K562 (cell line): ENCODE data around the gene URGCP. TPM values are rescaled to one million over a fixed set of nuclear protein-coding genes. Genes with fewer than 3 reads are reported as not detected.

Experiments used
- ETS2 ChIP-seq: IDR thresholded peaks from 2 replicates; pipeline ENCODE4 v1.6.1; 2016; ENCODE audit warnings: borderline replicate concordance, missing genetic modification characterization, mild to moderate bottlenecking, moderate library complexity, missing compliant biosample characterization; ENCODE audit not compliant: poor library complexity, severe bottlenecking
- FOXK2 ChIP-seq, 2 experiments: fragments of 450-650 bp; IDR thresholded peaks in 1 of 2; conservative IDR thresholded peaks in 1 of 2; 2 replicates each; pipeline ENCODE4 v1.6.1; 2016; ENCODE audit warnings: low read depth in 2 of 2, mild to moderate bottlenecking in 1 of 2
- HDAC3 ChIP-seq: fragments of 450-650 bp; IDR thresholded peaks from 2 replicates; pipeline ENCODE4 v1.6.1; 2018; ENCODE audit warnings: borderline replicate concordance, mild to moderate bottlenecking, moderate library complexity; ENCODE audit not compliant: partially characterized antibody
- KDM5B ChIP-seq: fragments of 200-600 bp; sonication (generic); IDR thresholded peaks from 2 replicates; pipeline ENCODE4 v1.6.1; 2012; ENCODE audit warnings: low read depth, mild to moderate bottlenecking, moderate library complexity, low read length, control low read depth, inconsistent platforms; ENCODE audit not compliant: insufficient replicate concordance
- NELFE ChIP-seq: IDR thresholded peaks from 2 replicates; pipeline ENCODE4 v1.6.1; 2011; ENCODE audit warnings: mild to moderate bottlenecking; ENCODE audit not compliant: insufficient read depth, insufficient read length
- SIX5 ChIP-seq, 2 experiments: IDR thresholded peaks; 2 replicates each; pipeline ENCODE4 v1.6.1; 2011; ENCODE audit warnings: low read length in 2 of 2, borderline replicate concordance in 1 of 2, low read depth in 1 of 2, mild to moderate bottlenecking in 1 of 2, moderate library complexity in 1 of 2; ENCODE audit not compliant: insufficient read depth in 1 of 2
- SMAD4 ChIP-seq: fragments of 250-450 bp; sonication (Bioruptor Pico); conservative IDR thresholded peaks from 2 replicates; pipeline ENCODE4 v1.8.0; 2021; ENCODE audit warnings: inconsistent platforms, mild to moderate bottlenecking, moderate library complexity
- SRSF9 ChIP-seq: fragments of 200-400 bp; formaldehyde crosslinking; IDR thresholded peaks from 2 replicates; pipeline ENCODE4 v1.6.1; 2017; ENCODE audit warnings: low read depth, low read length, borderline replicate concordance
- polyA plus RNA-seq, 8 experiments: library from polyadenylated mRNA; depleted of rRNA in 4 of 8; stranded (reverse) in 5 of 8; unstranded in 3 of 8; fragments of >200 nt; fragmentation: Nextera tagmentation in 2 of 8; fragmentation: Illumina TruSeq in 1 of 8; extraction: Ambion mirVana in 2 of 8; extraction: Trizol in 1 of 8; gene quantifications; 2 replicates each; pipeline versions ENCODE4 v1.2.1 to v1.2.3, GENCODE V29; 2011 to 2014; ENCODE audit warnings: inconsistent platforms in 1 of 8, missing spikeins in 1 of 8
- total RNA-seq, 7 experiments: library from RNA; depleted of rRNA in 6 of 7; stranded (reverse); fragments of >200 nt in 6 of 7; fragmentation: Illumina TruSeq in 2 of 7; extraction: Trizol in 2 of 7; gene quantifications; 2 replicates each; pipeline versions ENCODE4 v1.2.1 to v1.2.3, GENCODE V29; 2011 to 2021; ENCODE audit warnings: low replicate concordance in 1 of 7
- TF ChIP-seq, protein P1 (sequence below): IDR thresholded peaks from 2 replicates; pipeline ENCODE4 v1.6.1; 2012; ENCODE audit warnings: low read depth, low read length, improper control_type of control experiment, borderline replicate concordance
- TF ChIP-seq, protein P2 (sequence below): fragments of 450-650 bp; IDR thresholded peaks from 2 replicates; pipeline ENCODE4 v1.6.1; 2017; ENCODE audit warnings: antibody characterized with exemption, mild to moderate bottlenecking

The URGCP gene
- total and polyA plus RNA-seq, 9 of the 15 experiments (the other 6 are each of a cell fraction or from before 2014, with no cell fraction given) = 1.7 to 25.8 (median 12.5) TPM

DNA sequence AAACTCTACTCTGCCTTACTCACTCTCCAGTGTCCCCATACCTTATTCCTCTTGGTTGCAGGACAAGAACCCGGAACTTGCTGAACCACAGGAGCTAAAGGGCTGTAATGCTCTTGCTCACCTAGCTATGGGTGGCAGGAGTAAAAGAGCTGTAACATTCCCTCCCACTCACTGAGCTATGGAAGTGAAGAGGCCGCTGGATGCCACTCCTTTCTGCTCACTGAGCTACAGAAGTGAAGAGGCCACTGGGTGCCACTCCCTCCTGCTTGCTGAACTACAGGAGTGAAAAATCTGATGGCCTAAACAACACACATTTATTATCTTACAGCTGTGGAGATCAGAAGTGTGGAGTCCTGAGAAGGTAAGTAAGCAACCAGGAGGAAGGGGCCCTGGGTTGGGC is 54.6 kb downstream of the URGCP start (continued):
- TF ChIP-seq, protein P1, sequence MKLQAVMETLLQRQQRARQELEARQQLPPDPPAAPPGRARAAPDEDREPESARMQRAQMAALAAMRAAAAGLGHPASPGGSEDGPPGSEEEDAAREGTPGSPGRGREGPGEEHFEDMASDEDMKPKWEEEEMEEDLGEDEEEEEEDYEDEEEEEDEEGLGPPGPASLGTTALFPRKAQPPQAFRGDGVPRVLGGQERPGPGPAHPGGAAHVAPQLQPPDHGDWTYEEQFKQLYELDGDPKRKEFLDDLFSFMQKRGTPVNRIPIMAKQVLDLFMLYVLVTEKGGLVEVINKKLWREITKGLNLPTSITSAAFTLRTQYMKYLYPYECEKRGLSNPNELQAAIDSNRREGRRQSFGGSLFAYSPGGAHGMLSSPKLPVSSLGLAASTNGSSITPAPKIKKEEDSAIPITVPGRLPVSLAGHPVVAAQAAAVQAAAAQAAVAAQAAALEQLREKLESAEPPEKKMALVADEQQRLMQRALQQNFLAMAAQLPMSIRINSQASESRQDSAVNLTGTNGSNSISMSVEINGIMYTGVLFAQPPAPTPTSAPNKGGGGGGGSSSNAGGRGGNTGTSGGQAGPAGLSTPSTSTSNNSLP = no peak
- TF ChIP-seq, protein P2, sequence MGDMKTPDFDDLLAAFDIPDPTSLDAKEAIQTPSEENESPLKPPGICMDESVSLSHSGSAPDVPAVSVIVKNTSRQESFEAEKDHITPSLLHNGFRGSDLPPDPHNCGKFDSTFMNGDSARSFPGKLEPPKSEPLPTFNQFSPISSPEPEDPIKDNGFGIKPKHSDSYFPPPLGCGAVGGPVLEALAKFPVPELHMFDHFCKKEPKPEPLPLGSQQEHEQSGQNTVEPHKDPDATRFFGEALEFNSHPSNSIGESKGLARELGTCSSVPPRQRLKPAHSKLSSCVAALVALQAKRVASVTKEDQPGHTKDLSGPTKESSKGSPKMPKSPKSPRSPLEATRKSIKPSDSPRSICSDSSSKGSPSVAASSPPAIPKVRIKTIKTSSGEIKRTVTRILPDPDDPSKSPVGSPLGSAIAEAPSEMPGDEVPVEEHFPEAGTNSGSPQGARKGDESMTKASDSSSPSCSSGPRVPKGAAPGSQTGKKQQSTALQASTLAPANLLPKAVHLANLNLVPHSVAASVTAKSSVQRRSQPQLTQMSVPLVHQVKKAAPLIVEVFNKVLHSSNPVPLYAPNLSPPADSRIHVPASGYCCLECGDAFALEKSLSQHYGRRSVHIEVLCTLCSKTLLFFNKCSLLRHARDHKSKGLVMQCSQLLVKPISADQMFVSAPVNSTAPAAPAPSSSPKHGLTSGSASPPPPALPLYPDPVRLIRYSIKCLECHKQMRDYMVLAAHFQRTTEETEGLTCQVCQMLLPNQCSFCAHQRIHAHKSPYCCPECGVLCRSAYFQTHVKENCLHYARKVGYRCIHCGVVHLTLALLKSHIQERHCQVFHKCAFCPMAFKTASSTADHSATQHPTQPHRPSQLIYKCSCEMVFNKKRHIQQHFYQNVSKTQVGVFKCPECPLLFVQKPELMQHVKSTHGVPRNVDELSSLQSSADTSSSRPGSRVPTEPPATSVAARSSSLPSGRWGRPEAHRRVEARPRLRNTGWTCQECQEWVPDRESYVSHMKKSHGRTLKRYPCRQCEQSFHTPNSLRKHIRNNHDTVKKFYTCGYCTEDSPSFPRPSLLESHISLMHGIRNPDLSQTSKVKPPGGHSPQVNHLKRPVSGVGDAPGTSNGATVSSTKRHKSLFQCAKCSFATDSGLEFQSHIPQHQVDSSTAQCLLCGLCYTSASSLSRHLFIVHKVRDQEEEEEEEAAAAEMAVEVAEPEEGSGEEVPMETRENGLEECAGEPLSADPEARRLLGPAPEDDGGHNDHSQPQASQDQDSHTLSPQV = no peak
- TF ChIP-seq FOXK2 (conservative IDR thresholded peaks at IDR 0.05 in 1 of 2, IDR thresholded peaks at IDR 0.05 in 1 of 2; ENCODE audit: low read depth in 2 of 2) (no peak), SRSF9 (no peak), NELFE (no peak), SIX5 (IDR thresholded peaks at IDR 0.05; ENCODE audit: borderline replicate concordance in 1 of 2, insufficient read depth in 1 of 2, low read depth in 1 of 2, low read length in 2 of 2) (no peak), ETS2 (tag) (no peak), HDAC3 (no peak), SMAD4 (CRISPR knock-in tag) (no peak), KDM5B (no peak)
